Vagina (tissue), 2 donors: ENCODE measurements around the gene SCAPER. TPM values are rescaled to one million over a fixed set of nuclear protein-coding genes. Genes with fewer than 3 reads are reported as not detected.

Source experiments
- DNase-seq, 2 donors: peaks; one replicate each; pipeline ENCODE4 v3.0.0-alpha.2; 2017; ENCODE audit errors: extremely low spot score in 2 of 2
- H3K27ac ChIP-seq: fragments of 200-600 bp; sonication (generic); one replicate; pipeline ENCODE4 v1.5.1; 2019
- H3K27me3 ChIP-seq: fragments of 200-600 bp; sonication (generic); one replicate; pipeline ENCODE4 v1.5.1; 2019
- H3K36me3 ChIP-seq, 2 donors: fragments of 200-600 bp; sonication (generic); one replicate each; pipeline ENCODE4 v1.5.1; 2017 to 2019
- H3K4me1 ChIP-seq: fragments of 200-600 bp; sonication (generic); one replicate; pipeline ENCODE4 v1.5.1; 2019
- H3K4me3 ChIP-seq, 2 donors: fragments of 200-600 bp; sonication (generic); 1 replicate in 1 of 2; 2 replicates in 1 of 2; pipeline ENCODE4 v1.5.1; 2016 to 2019
- H3K9me3 ChIP-seq: fragments of 200-600 bp; sonication (generic); one replicate; pipeline ENCODE4 v1.5.1; 2019
- CTCF ChIP-seq, 3 experiments: fragments of 450-650 bp in 2 of 3; fragments of 200-600 bp in 1 of 3; sonication (generic) in 1 of 3; IDR thresholded peaks; one replicate each; pipeline ENCODE4 v1.5.1; 2017 to 2019; ENCODE audit warnings: antibody characterized with exemption in 3 of 3, mild to moderate bottlenecking in 2 of 3, moderate library complexity in 2 of 3
- POLR2A ChIP-seq, 2 donors: fragments of 450-650 bp; IDR thresholded peaks; one replicate each; pipeline ENCODE4 v1.6.1; 2017; ENCODE audit warnings: antibody characterized with exemption in 2 of 2, mild to moderate bottlenecking in 2 of 2, moderate library complexity in 2 of 2
- POLR2AphosphoS5 ChIP-seq, 2 donors: sonication (generic); formaldehyde crosslinking; IDR thresholded peaks; one replicate each; pipeline ENCODE4 v1.9.0; 2017; ENCODE audit warnings: antibody characterized with exemption in 2 of 2, mild to moderate bottlenecking in 2 of 2, low read depth in 1 of 2; ENCODE audit not compliant: insufficient read depth in 1 of 2
- intact Hi-C: fragments of 100-400 bp; cut with DNase I; formaldehyde crosslinking; loops from one replicate; pipeline ENCODE4 v1.15.1; 2023
- total RNA-seq: library from RNA; depleted of rRNA; stranded (reverse); fragments of >200 nt; gene quantifications from one replicate; pipeline ENCODE4 v1.2.3, GENCODE V29; 2016

SCAPER gene
- total RNA-seq, 1 donor from 2014 or later, result 51.3 TPM

DNA sequence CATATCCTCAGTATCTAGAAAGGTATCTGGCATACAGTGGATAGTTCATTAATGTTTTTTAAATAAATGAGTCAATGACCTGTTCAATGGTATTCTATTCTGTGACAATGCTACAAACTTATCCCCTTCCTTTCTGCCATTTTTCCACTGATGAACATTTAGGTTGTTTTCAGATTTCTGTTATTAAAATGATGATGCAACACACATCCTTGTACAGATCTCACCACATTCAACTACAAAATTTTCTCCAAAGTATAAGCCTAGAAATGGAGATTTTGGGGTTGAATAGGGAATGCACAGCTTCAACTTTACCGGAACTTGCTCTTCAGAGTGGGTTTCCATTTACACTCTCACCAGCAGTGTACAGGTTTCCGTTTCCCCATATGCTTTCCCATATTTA lies 358.3 kb downstream of the SCAPER start:
- Histone ChIP-seq H3K9me3 (no peaks in the 10 kb centered on the region), H3K4me3 (no peak overlapping the region), H3K27ac (no peak overlapping the region), H3K36me3 (no peaks in the 10 kb centered on the region), H3K27me3 (no peaks in the 10 kb centered on the region), H3K4me1 (no peaks in the 10 kb centered on the region)
- no peak for DNase-seq
- TF ChIP-seq CTCF (IDR thresholded peaks at IDR 0.05) (no peak), POLR2AphosphoS5 (IDR thresholded peaks at IDR 0.05; ENCODE audit: insufficient read depth in 1 of 2, low read depth in 1 of 2) (no peak), POLR2A (IDR thresholded peaks at IDR 0.05) (no peak)
- intact Hi-C loops, result no loop called here

DNA sequence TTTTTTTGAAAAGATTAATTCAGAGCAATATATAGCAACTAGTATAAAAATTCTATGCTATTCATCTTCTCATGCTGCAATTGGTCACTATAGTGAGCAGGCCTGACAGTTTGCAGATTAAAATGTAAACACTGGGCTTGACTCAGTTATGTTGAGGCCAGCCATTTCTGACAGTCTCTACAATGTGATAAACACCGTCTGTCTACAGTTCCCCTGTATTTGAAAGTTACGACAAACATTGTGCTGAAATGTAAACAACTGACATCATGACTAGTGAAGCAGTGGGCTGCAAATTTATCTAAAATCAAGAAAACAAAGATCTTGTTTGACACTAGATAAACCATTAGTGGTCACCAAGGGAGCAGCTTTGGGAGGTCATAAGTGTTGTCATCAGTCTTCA lies 371.1 kb downstream of the SCAPER start:
- H3K9me3 ChIP-seq, result no peaks in the 10 kb centered on the region
- DNase-seq, result no peak
- no peaks in the 10 kb centered on the region for H3K36me3 ChIP-seq
- H3K4me1 ChIP-seq, result no peaks in the 10 kb centered on the region
- no peak overlapping the region for H3K27ac ChIP-seq
- H3K4me3 ChIP-seq, result no peak overlapping the region
- no peak for TF ChIP-seq POLR2AphosphoS5 (IDR thresholded peaks at IDR 0.05; ENCODE audit: insufficient read depth in 1 of 2, low read depth in 1 of 2)
- TF ChIP-seq CTCF (IDR thresholded peaks at IDR 0.05), result no peak
- no peak for TF ChIP-seq POLR2A (IDR thresholded peaks at IDR 0.05)
- H3K27me3 ChIP-seq, result no peaks in the 10 kb centered on the region
- intact Hi-C loops, result no loop called here

- intact Hi-C loops, result no loop called here
- Histone ChIP-seq H3K27ac (no peak overlapping the region), H3K4me3 (no peak overlapping the region), H3K4me1 (no peaks in the 10 kb centered on the region), H3K36me3 (no peaks in the 10 kb centered on the region), H3K9me3 (no peaks in the 10 kb centered on the region), H3K27me3 (no peaks in the 10 kb centered on the region)
- no peak for DNase-seq
- TF ChIP-seq POLR2AphosphoS5 (IDR thresholded peaks at IDR 0.05; ENCODE audit: insufficient read depth in 1 of 2, low read depth in 1 of 2) (no peak), CTCF (IDR thresholded peaks at IDR 0.05) (no peak), POLR2A (IDR thresholded peaks at IDR 0.05) (no peak)
Measured at GRCh38 chr15:76533060-76533820, 371.9 kb downstream of the SCAPER start.

GRCh38 chr15:76529911-76530310 lies 375.2 kb downstream of the SCAPER start:
- Histone ChIP-seq H3K9me3 (no peaks in the 10 kb centered on the region), H3K27me3 (no peaks in the 10 kb centered on the region), H3K27ac (no peak overlapping the region), H3K4me3 (no peak overlapping the region), H3K36me3 (no peaks in the 10 kb centered on the region), H3K4me1 (no peaks in the 10 kb centered on the region)
- TF ChIP-seq CTCF (IDR thresholded peaks at IDR 0.05) (no peak), POLR2AphosphoS5 (IDR thresholded peaks at IDR 0.05; ENCODE audit: insufficient read depth in 1 of 2, low read depth in 1 of 2) (no peak), POLR2A (IDR thresholded peaks at IDR 0.05) (no peak)
- intact Hi-C loops, result no loop called here
- DNase-seq, result no peak

GRCh38 chr15:76526111-76526510 lies 379.0 kb downstream of the SCAPER start:
- TF ChIP-seq POLR2AphosphoS5 (IDR thresholded peaks at IDR 0.05; ENCODE audit: insufficient read depth in 1 of 2, low read depth in 1 of 2) (no peak), POLR2A (IDR thresholded peaks at IDR 0.05) (no peak), CTCF (IDR thresholded peaks at IDR 0.05) (no peak)
- Histone ChIP-seq H3K27me3 (no peaks in the 10 kb centered on the region), H3K9me3 (no peaks in the 10 kb centered on the region), H3K4me3 (no peak overlapping the region), H3K36me3 (no peaks in the 10 kb centered on the region), H3K4me1 (no peaks in the 10 kb centered on the region), H3K27ac (no peak overlapping the region)
- intact Hi-C loops, result no loop called here
- DNase-seq, result no peak
